ENCODE results near the gene ELOVL1.

The ELOVL1 gene

DNA sequence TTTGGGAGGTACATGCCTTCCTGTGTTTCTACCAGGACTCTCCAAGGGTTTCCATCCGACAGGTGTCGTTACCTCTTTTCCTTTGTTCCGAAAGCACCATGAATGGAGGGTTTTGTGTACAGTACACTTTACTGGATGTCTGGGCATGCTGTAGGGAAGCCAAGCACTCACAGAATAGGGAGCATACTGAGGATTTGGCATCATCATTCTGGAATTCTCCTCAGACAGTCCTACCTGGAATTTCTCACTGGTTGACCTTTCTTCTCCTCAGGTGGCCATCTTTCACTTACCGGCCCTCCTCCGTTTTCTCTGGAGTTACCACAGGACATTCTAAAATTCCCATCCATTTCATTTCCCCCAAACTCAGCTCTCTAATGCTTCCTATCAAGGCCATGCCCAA lies 36.1 kb downstream of the ELOVL1 start:
- no peak for DNase-seq (ENCODE audit: low read depth in 2 of 3, low spot score in 1 of 3)

- DNase-seq (ENCODE audit: low read depth in 2 of 3, low spot score in 1 of 3): peak; percentile 58 to 75 (median 67)
Measured at GRCh38 chr1:43329995-43330751, 37.6 kb downstream of the ELOVL1 start.

DNA sequence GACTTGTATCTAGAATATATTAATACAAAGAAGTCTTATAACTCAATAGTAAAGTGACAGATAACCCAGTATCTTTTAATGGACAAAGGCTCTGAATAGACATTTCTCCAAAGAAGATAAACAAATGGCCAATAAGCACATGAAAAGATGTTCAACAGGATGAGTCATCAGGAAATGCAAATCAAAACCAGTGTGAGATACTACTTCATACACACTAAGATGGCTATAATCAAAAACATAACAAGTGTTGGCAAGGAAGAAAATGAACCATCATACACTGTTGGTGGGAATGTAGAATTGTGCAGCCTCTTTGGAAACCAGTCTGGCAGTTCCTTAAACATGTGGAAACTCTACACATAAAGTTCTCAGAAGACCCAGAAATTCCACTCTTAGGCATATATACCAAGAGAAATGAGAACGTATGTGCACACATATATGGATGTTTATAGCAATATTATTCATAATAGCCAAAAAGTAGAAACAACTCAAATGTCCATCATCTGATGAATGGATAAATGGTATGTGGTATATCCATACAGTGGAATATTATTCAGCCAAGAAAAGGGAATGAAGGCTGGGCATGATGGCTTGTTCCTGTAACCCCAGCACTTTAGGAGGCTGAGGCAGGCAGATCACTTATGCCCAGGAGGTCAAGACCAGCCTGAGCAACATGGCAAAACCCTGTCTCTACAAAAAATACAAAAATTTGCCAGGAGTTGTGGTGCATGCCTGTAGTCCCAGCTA lies 40.1 kb downstream of the ELOVL1 start:
- no peak for DNase-seq (ENCODE audit: low read depth in 2 of 3, low spot score in 1 of 3)

- DNase-seq (ENCODE audit: low read depth in 2 of 3, low spot score in 1 of 3): no peak
Measured at GRCh38 chr1:43325381-43325780, 42.4 kb downstream of the ELOVL1 start.

GRCh38 chr1:43324810-43325209 lies 43.0 kb downstream of the ELOVL1 start:
- DNase-seq (ENCODE audit: low read depth in 2 of 3, low spot score in 1 of 3): no peak

- DNase-seq (ENCODE audit: low read depth in 2 of 3, low spot score in 1 of 3): no peak
Measured at GRCh38 chr1:43322506-43322905, 45.3 kb downstream of the ELOVL1 start.

- no peak for DNase-seq (ENCODE audit: low read depth in 2 of 3, low spot score in 1 of 3)
Measured at GRCh38 chr1:43321331-43321891, 46.4 kb downstream of the ELOVL1 start.

DNA sequence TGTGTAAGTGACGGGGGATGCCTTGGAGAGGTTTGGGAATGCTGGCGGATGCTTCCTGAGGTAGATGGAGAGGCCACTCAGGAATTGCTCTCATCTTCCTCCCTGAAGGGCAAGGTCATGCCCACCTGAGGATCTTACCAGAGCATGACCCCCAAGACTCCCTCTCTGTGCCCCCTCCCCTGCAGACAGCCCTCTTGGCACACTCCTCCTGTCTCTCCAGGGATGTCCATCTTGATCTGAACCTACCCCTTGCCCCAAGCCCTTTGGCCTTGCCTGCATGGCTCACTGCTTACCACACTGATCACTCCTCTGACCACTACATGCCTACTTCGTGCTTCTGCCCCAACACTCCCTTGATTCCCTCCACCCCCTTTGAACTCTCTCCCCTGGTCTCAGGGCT lies 48.0 kb downstream of the ELOVL1 start:
- DNase-seq (ENCODE audit: low read depth in 2 of 3, low spot score in 1 of 3): no peak

GRCh38 chr1:43319288-43319687 lies 48.5 kb downstream of the ELOVL1 start:
- no peak for DNase-seq (ENCODE audit: low read depth in 2 of 3, low spot score in 1 of 3)

- no peak for DNase-seq (ENCODE audit: low read depth in 2 of 3, low spot score in 1 of 3)
Measured at GRCh38 chr1:43318831-43319230, 49.0 kb downstream of the ELOVL1 start.

DNA sequence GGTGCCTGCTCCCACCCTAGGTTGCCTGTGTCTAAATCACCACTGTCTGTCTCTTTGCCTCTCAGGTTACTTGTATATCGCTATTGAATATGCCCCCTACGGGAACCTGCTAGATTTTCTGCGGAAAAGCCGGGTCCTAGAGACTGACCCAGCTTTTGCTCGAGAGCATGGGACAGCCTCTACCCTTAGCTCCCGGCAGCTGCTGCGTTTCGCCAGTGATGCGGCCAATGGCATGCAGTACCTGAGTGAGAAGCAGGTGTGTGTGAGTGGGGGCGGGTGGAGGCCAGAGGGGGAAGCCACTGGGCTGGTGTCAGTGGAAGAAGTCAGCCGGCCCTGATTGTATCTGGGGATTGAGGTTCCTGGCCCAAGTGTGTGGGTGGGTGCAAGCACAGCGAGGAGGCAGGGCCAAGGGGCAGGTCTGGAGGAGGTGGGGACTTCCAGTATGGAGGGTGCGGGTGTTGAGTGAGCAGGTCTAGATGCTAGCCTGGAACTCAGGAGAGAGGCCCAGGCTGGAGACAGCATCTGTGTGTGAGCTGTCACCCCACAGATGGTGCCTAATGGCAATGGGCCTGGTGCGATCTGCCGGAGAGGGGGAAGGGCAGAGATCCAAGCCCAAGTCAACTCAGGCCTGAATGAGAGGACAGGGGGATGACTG lies 49.9 kb downstream of the ELOVL1 start:
- no peak for DNase-seq (ENCODE audit: low read depth in 2 of 3, low spot score in 1 of 3)

DNA sequence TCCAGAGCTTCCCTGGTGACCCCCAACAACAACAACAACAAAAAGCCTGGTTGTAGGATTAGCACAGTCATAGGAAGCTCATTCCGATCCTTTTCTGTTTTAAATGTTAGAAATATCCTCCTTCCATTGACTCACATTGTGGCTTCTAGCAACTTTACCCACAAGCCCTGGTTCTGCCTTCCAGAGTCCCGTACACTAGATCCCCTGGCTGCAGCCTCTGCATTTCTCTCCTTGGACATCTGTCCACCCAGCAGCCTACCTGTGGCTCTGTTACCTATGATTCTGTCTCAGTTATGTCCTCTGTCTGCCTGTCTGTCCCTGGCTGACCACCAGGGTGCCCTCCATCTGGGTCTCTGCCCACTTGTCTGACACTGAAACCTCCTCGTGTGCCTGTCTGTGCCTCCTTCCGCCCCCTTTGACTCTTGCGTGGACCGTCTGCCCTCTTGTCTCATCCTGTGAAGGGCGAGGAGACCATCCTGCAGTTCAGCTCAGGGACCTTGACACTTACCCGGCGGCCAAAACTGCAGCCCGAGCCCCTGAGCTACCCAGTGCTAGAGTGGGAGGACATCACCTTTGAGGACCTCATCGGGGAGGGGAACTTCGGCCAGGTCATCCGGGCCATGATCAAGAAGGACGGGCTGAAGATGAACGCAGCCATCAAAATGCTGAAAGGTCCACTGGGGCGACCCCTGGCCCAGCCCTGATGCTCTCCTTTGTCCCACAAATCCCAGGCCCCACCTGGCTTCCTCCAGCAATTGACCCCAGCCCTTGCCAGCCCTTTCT lies 50.9 kb downstream of the ELOVL1 start:
- no peak for DNase-seq (ENCODE audit: low read depth in 2 of 3, low spot score in 1 of 3)

DNA sequence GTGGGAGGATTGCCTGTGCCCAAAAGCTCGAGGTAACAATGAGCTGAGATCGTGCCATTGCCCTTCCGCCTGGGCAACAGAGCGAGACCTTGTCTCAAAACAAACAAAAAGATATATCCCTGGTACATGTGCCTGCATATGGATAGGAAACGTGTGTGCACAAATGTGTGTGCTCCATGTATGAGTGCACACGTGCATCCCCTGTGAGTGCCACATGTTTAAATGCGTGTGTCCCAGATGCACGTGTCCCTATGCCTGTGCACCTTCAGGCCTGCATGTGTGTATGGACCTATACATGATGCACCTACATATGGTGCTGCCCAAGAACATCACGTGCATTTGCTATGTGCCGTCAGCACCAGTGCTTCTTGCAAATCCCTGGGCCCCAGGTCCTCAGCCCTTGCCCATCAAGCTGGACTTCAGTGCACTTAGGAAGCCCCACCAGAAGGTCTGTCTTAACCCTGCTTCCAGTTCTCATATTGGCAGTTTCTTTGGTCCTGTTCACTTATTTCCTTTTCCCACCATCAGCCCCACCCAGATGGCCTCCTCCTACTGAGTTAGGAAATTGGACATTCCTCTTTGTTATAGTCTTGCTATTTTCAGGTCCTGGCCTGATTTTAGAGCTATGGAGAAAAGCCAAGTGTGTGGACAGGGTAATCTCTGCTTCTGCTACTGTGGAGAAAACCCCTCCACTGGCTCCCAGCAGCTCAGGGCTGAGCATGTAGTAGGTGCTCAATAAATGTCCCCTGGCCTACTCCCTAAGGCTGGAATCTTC lies 51.7 kb downstream of the ELOVL1 start:
- DNase-seq (ENCODE audit: low read depth in 2 of 3, low spot score in 1 of 3): no peak

DNA sequence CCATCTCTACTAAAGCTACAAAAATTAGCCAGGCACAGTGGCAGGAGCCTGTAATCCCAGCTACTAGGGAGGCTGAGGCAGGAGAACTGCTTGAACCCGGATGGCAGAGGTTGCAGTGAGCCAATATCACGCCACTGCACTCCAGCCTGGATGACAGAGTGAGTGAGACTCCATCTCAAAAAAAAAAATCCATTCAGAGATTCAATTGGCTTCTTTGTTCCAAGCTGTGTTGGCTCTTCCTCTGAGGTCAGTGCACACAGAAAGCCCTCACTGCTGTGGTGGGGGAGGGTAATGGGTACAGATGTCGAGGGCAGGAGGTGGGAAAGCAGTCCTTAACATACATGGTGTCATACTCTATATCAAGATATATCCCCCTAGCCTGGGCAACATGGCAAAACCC lies 52.3 kb downstream of the ELOVL1 start:
- no peak for DNase-seq (ENCODE audit: low read depth in 2 of 3, low spot score in 1 of 3)

DNA sequence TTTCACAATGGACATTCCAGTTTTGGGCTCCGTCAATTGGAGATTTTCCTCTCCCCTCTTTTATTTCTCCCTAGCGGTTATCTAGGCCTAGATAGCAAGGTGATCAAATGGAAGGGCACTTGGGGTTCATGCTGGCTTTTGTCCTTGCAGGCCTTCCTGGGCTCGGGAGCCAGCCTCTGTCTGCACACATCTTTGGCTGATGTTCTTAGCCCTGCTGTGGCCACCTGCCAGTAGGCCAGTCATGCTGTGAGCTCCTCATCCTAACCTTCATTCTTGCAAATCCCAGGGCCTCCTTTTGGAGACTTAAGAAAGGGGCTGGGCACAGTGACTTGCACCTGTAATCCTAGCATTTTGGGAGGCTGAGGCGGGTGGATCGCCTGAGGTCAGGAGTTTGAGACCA lies 53.6 kb downstream of the ELOVL1 start:
- no peak for DNase-seq (ENCODE audit: low read depth in 2 of 3, low spot score in 1 of 3)

DNA sequence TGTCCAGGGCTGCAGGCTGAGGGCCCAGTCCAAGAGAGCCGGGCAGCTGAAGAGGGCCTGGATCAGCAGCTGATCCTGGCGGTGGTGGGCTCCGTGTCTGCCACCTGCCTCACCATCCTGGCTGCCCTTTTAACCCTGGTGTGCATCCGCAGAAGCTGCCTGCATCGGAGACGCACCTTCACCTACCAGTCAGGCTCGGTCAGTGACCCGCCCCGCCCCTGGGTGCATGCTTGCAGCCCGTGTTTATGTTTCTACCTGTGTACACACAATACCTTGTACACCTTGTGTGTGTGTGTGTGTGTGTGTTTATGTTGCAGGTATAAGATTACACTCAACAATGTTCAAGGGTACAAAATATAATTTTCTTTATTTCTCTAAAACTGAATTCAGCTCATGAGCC lies 54.0 kb downstream of the ELOVL1 start:
- no peak for DNase-seq (ENCODE audit: low read depth in 2 of 3, low spot score in 1 of 3)
